GM18858 (cell line): ENCODE results near the gene SS18.

Experiments used
- ATAC-seq: cut with Tn5 transposase; IDR thresholded peaks from one replicate; pipeline ENCODE4 v1.9.1; 2021; ENCODE audit not compliant: unreplicated experiment

The SS18 gene

GRCh38 chr18:26003817-26004216 lies 86.6 kb downstream of the SS18 start:
- no peak for ATAC-seq

- no peak for ATAC-seq
Observed at GRCh38 chr18:26003356-26003755, 87.1 kb downstream of the SS18 start.

- ATAC-seq, result no peak
Observed at GRCh38 chr18:26002375-26002910, 88.0 kb downstream of the SS18 start.

- no peak for ATAC-seq
Observed at GRCh38 chr18:25998461-25998860, 92.0 kb downstream of the SS18 start.

GRCh38 chr18:25992566-25992965 lies 97.8 kb downstream of the SS18 start:
- ATAC-seq, result no peak

GRCh38 chr18:25990473-25990872 lies 99.9 kb downstream of the SS18 start:
- ATAC-seq, result no peak

GRCh38 chr18:25985707-25986394 lies 104.6 kb downstream of the SS18 start:
- ATAC-seq, result no peak

- ATAC-seq, result no peak
Observed at GRCh38 chr18:25983730-25984129, 106.7 kb downstream of the SS18 start.

GRCh38 chr18:25982961-25983360 lies 107.5 kb downstream of the SS18 start:
- ATAC-seq, result no peak

- no peak for ATAC-seq
Observed at GRCh38 chr18:25982153-25982552, 108.3 kb downstream of the SS18 start.

- ATAC-seq, result no peak
Observed at GRCh38 chr18:25979369-25980040, 110.9 kb downstream of the SS18 start.

GRCh38 chr18:25976554-25976953 lies 113.9 kb downstream of the SS18 start:
- no peak for ATAC-seq

- no peak for ATAC-seq
Observed at GRCh38 chr18:25974630-25975077, 115.8 kb downstream of the SS18 start.
